ENCODE measurements around the gene PSD4. TPM values are rescaled to one million over a fixed set of nuclear protein-coding genes. Genes with fewer than 3 reads are reported as not detected.

The PSD4 gene
- total and polyA plus RNA-seq, 2 of the 8 experiments (the other 6 are each of a cell fraction or from before 2014, with no cell fraction given) = 0.53 to 1.2 TPM

DNA sequence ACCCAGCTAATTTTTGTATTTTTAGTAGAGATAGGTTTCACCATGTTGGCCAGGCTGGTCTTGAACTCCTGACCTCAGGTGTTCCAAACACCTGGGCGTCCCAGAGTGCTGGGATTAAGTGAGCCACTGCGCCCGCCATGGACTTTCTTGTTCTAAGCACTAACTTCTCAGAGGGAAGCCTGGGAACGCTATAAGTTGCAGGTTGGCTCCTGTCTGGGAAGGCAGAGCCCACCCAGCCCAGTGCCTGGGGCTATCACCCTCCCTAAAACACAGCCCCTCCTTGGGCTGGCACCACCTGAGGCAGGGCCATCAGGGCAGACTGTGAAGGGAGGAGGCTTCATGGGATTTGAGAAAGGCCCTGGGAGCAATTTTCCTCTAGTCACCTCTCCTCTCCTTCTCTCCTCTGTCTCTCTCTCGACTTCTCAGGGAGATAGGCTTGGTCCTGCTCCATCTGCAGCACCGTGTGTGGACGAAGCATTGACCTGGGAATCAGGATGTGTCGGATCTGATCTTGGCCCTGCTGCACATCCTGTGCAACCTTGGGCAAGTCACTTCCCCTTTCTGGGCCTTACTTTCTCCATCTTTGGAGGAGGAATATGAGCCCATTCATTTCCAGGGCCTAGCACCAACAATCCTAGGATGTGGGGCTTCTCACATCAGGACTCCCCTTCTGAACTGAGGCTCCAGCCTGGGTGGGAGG is 10.9 kb downstream of the PSD4 start:
- Histone ChIP-seq H2BK120ac (replicated peaks; ENCODE audit: low read depth, low read length) (no peak overlapping the region), H4K5ac (ENCODE audit: insufficient read length, low read depth, low read length) (no peak overlapping the region), H4K91ac (replicated peaks; ENCODE audit: insufficient read length, low read length) (no peak overlapping the region), H3K23ac (ENCODE audit: insufficient read length) (no peak overlapping the region), H3K4me3 (ENCODE audit: extremely low read depth in 1 of 4, insufficient read depth in 2 of 4, low read depth in 3 of 4, low read length in 4 of 4) (no peak overlapping the region), H2BK15ac (ENCODE audit: low read length) (no peak overlapping the region), H2BK5ac (ENCODE audit: low read depth, low read length) (no peak overlapping the region), H2BK20ac (ENCODE audit: low read length) (no peak overlapping the region), H3K27me3 (replicated peaks in 1 of 4; ENCODE audit: control insufficient read depth in 3 of 4, extremely low read depth in 1 of 4, insufficient read depth in 3 of 4, low read length in 3 of 4) (no peaks in the 10 kb centered on the region), H3K18ac (ENCODE audit: extremely low read depth, low read length) (no peak overlapping the region; the same call in 1 of the 2 replicates), H3K79me1 (ENCODE audit: low read depth, low read length) (no peaks in the 10 kb centered on the region), H4K20me1 (replicated peaks in 1 of 2; ENCODE audit: control insufficient read depth in 1 of 2, insufficient read depth in 2 of 2, low read length in 2 of 2) (no peaks in the 10 kb centered on the region), H2AFZ (ENCODE audit: low read length) (no peak overlapping the region), H3K14ac (ENCODE audit: insufficient read length) (no peak overlapping the region), H3K4ac (replicated peaks; ENCODE audit: insufficient read length, low read depth, low read length) (no peak overlapping the region), H2BK12ac (ENCODE audit: low read depth, low read length) (no peak overlapping the region), H3K36me3 (ENCODE audit: control insufficient read depth in 2 of 4, insufficient read depth in 4 of 4, low read length in 3 of 4) (no peaks in the 10 kb centered on the region), H3K9me3 (ENCODE audit: insufficient read depth in 2 of 2, low read depth in 1 of 2, low read length in 1 of 2) (no peaks in the 10 kb centered on the region), H3K4me2 (ENCODE audit: insufficient read depth in 1 of 2, low read depth in 2 of 2, low read length in 2 of 2) (no peak overlapping the region), H3K4me1 (replicated peaks in 1 of 4; ENCODE audit: control insufficient read depth in 3 of 4, insufficient read depth in 4 of 4, low read length in 3 of 4) (peaks cover 0 to 6% (median 2%) of the 10 kb centered on the region in 4 experiments; a peak in 2 of 7 replicates), H3K23me2 (ENCODE audit: low read depth, low read length) (0 out of 2 replicates have a peak, but pooled peaks cover 2% of the 10 kb centered on the region), H3K9ac (replicated peaks in 1 of 4; ENCODE audit: extremely low read depth in 1 of 4, low read depth in 3 of 4, low read length in 3 of 4) (no peak overlapping the region), H3K56ac (replicated peaks; ENCODE audit: insufficient read length, low read depth, low read length) (no peak overlapping the region), H2AK5ac (ENCODE audit: low read depth, low read length) (no peak overlapping the region), H3K27ac (ENCODE audit: low read depth, low read length) (no peak overlapping the region), H3K79me2 (ENCODE audit: control insufficient read depth in 1 of 2, insufficient read depth in 2 of 2, low read length in 2 of 2) (no peaks in the 10 kb centered on the region), H4K8ac (ENCODE audit: extremely low read depth, insufficient read depth, low read length) (no peak overlapping the region)
- ChIA-PET CTCF (ENCODE audit: partially characterized antibody) (interaction anchor here (0.7 to 2.7 kb wide), 8 partner anchors 10 to 205 kb away, joined by 3 to 20 read pairs (median 4); partner anchors contain the start of gene PSD4), POLR2A (ENCODE audit: partially characterized antibody) (no interaction called here)
- FAIRE-seq = no peak
- no peak for TF ChIP-seq ATF2 (IDR thresholded peaks at IDR 0.05; ENCODE audit: low read length)
- WGBS, 2 experiments (ENCODE audit: extremely low coverage in 1 of 2, insufficient coverage in 1 of 2, insufficient read length in 1 of 2, insufficient replicate concordance in 2 of 2, low coverage in 1 of 2, low lambda C conversion rate in 2 of 2, missing lambda C conversion rate in 1 of 2) = 85% methylated on average over 8 of the region's 8 CpGs; no CpG with 5 or more reads in 1 of the 2 experiments
- no peak for DNase-seq (ENCODE audit: low read depth in 1 of 2, low spot score in 2 of 2)
